Loucy (cell line): Measurements from ENCODE around the gene PI4KA.

Source experiments
- H2AFZ ChIP-seq: fragments of 200-600 bp; sonication (generic); 2 replicates; pipeline ENCODE4 v1.6.0; 2016; ENCODE audit warnings: antibody characterized with exemption, mild to moderate bottlenecking, low read length, moderate library complexity
- H3F3A ChIP-seq: fragments of 200-600 bp; 2 replicates; pipeline ENCODE4 v1.6.0; 2016; ENCODE audit warnings: antibody characterized with exemption, low read depth, mild to moderate bottlenecking
- H3K27me3 ChIP-seq: fragments of 200-600 bp; sonication (generic); 2 replicates; pipeline ENCODE4 v1.6.1; 2014; ENCODE audit warnings: low read length, mild to moderate bottlenecking; ENCODE audit not compliant: insufficient read depth, poor library complexity, severe bottlenecking
- H3K36me3 ChIP-seq: fragments of 200-600 bp; sonication (generic); 2 replicates; pipeline ENCODE4 v1.6.1; 2016; ENCODE audit warnings: low read length; ENCODE audit not compliant: insufficient read depth
- H3K4me1 ChIP-seq: fragments of 200-600 bp; sonication (generic); 2 replicates; pipeline ENCODE4 v1.5.1; 2014; ENCODE audit warnings: low read length, mild to moderate bottlenecking; ENCODE audit not compliant: insufficient read depth, poor library complexity, severe bottlenecking
- H3K4me2 ChIP-seq: fragments of 200-600 bp; sonication (generic); 2 replicates; pipeline ENCODE4 v1.6.0; 2014; ENCODE audit warnings: antibody characterized with exemption, low read length, low read depth, mild to moderate bottlenecking; ENCODE audit not compliant: poor library complexity, severe bottlenecking
- H3K4me3 ChIP-seq: fragments of 200-600 bp; sonication (generic); 2 replicates; pipeline ENCODE4 v1.5.1; 2014; ENCODE audit warnings: low read length, mild to moderate bottlenecking, mixed read lengths; ENCODE audit not compliant: poor library complexity, severe bottlenecking
- H3K79me2 ChIP-seq: fragments of 200-600 bp; sonication (generic); 2 replicates; pipeline ENCODE4 v1.6.1; 2014; ENCODE audit warnings: low read length; ENCODE audit not compliant: insufficient read depth
- H3K9ac ChIP-seq: fragments of 200-600 bp; sonication (generic); 2 replicates; pipeline ENCODE4 v1.6.0; 2014; ENCODE audit warnings: mild to moderate bottlenecking, low read depth, low read length, moderate library complexity; ENCODE audit not compliant: poor library complexity, severe bottlenecking
- H3K9me2 ChIP-seq: fragments of 200-600 bp; sonication (generic); replicated peaks from 2 replicates; pipeline ENCODE4 v1.6.1; 2016; ENCODE audit warnings: low read depth, low read length, mixed read lengths
- H3K9me3 ChIP-seq: fragments of 200-600 bp; sonication (generic); 2 replicates; pipeline ENCODE4 v1.6.1; 2014; ENCODE audit warnings: mild to moderate bottlenecking, antibody characterized with exemption, low read length, low read depth; ENCODE audit not compliant: insufficient read depth
- H4K20me1 ChIP-seq: fragments of 200-600 bp; sonication (generic); 2 replicates; pipeline ENCODE4 v1.6.0; 2014; ENCODE audit warnings: antibody characterized with exemption, low read length, mild to moderate bottlenecking; ENCODE audit not compliant: insufficient read depth, poor library complexity, severe bottlenecking
- CTCF ChIP-seq: fragments of 200-600 bp; sonication (generic); conservative IDR thresholded peaks from 2 replicates; pipeline ENCODE4 v1.5.1; 2014; ENCODE audit warnings: mild to moderate bottlenecking, antibody characterized with exemption, low read length
- EZH2phosphoT487 ChIP-seq: fragments of 200-600 bp; IDR thresholded peaks from 2 replicates; pipeline ENCODE4 v1.6.1; 2018; ENCODE audit warnings: antibody characterized with exemption, mild to moderate bottlenecking, moderate library complexity, borderline replicate concordance

Gene PI4KA

DNA sequence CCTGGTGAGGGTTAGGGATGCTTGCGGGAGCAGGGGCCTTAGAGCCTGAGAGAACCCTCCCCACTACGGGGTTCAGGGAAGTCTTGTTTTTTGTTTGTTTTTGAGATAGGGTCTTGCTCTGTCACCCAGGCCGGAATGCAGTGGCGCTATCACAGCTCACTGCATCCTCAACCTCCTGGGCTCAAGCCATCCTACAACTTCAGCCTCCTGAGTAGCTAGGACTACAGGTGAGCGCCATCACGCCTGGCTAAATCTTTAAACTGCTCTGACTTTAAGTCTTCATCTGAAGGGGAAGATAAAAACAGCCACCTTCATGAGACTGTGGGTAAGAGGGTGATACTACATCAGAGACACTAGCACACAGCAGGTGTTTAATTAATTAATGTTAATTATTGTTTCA is 56.2 kb downstream of the PI4KA start:
- Histone ChIP-seq H3K36me3 (peaks cover 91% of the 10 kb centered on the region; the same call in 1 of the 2 replicates), H3K79me2 (no peaks in the 10 kb centered on the region)
- no peak for TF ChIP-seq CTCF
- no peak for TF ChIP-seq EZH2phosphoT487

DNA sequence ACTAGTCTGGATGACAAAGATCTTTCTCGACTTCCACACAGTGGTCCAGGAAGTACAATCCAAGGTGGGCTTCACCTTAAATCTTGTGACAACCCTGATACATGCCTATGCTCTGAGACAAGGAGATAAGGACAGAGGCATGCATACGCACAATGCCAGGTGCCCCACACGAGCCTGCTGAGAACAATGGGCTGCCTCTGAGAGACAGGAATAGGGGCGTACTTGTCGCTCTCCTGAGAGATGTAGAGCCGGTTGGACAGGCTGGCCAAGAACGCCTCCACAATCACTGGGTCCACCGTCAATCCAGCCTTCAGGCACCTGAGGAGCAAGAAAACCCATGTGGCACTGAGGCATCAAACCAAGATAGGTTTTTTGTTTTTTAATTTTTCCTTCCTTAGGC is 59.2 kb downstream of the PI4KA start:
- no peak overlapping the region for H3K9ac ChIP-seq
- no peaks in the 10 kb centered on the region for H3F3A ChIP-seq
- peaks cover 85% of the 10 kb centered on the region; the same call in 1 of the 2 replicates for H3K36me3 ChIP-seq

More for the DNA sequence above, 56.2 kb downstream of the PI4KA start:
- Histone ChIP-seq H3K4me2 (no peak overlapping the region), H4K20me1 (no peaks in the 10 kb centered on the region), H2AFZ (no peak overlapping the region), H3K9ac (no peak overlapping the region), H3K27me3 (no peaks in the 10 kb centered on the region), H3K9me3 (no peaks in the 10 kb centered on the region), H3K9me2 (no peaks in the 10 kb centered on the region), H3F3A (no peaks in the 10 kb centered on the region), H3K4me1 (no peaks in the 10 kb centered on the region), H3K4me3 (no peak overlapping the region)

DNA sequence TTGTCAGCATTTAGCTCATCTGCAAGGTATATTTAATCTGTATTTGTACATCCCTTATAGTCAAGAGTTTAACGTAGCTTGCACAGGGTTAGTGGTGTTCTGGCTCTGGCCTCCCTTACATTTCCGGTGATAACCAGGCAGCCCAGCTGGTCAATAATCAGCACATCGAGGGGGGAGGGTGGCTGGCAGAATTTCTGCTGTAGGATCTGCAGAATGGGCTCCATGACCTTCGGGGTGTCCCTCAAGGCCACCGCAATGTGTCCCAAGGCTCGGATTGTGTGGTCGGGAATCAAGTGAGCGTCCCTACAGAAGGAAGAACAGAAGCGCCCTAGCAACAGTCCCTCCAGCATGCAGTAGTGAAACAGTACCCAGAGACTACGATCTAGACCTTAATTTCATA is 59.6 kb downstream of the PI4KA start:
- Histone ChIP-seq H3K36me3 (peaks cover 80% of the 10 kb centered on the region; the same call in 1 of the 2 replicates), H3K79me2 (no peaks in the 10 kb centered on the region), H3K9ac (no peak overlapping the region), H2AFZ (no peak overlapping the region), H3K9me3 (no peaks in the 10 kb centered on the region), H3K4me3 (no peak overlapping the region), H3F3A (no peaks in the 10 kb centered on the region), H3K4me1 (peaks cover 7% of the 10 kb centered on the region), H4K20me1 (no peaks in the 10 kb centered on the region), H3K27me3 (no peaks in the 10 kb centered on the region), H3K9me2 (no peaks in the 10 kb centered on the region), H3K4me2 (no peak overlapping the region)
- no peak for TF ChIP-seq CTCF
- no peak for TF ChIP-seq EZH2phosphoT487

More for the DNA sequence above, 59.2 kb downstream of the PI4KA start:
- no peaks in the 10 kb centered on the region for H3K27me3 ChIP-seq
- H3K9me3 ChIP-seq: no peaks in the 10 kb centered on the region
- no peaks in the 10 kb centered on the region for H3K79me2 ChIP-seq
- H4K20me1 ChIP-seq: no peaks in the 10 kb centered on the region
- no peak overlapping the region for H3K4me2 ChIP-seq
- no peaks in the 10 kb centered on the region for H3K9me2 ChIP-seq
- TF ChIP-seq CTCF (no peak), EZH2phosphoT487 (no peak)
- no peak overlapping the region for H3K4me3 ChIP-seq
- peaks cover 5% of the 10 kb centered on the region for H3K4me1 ChIP-seq
- no peak overlapping the region for H2AFZ ChIP-seq
